PC-9 (cell line): ENCODE measurements around the gene WDFY3. TPM values are rescaled to one million over a fixed set of nuclear protein-coding genes. Genes with fewer than 3 reads are reported as not detected.

Experiments
- BruUV-seq: library from RNA; stranded (reverse); fragments of 400-500 nt; replicated peaks from 2 replicates; lab custom pipeline; 2021; lab: Mats Ljungman, UMichigan
- CTCF ChIA-PET: fragments of 300-600 bp; sonication (Branson Sonifier 250); formaldehyde crosslinking; loops from one replicate; lab custom pipeline; 2022; ENCODE audit warnings: antibody characterized with exemption; lab: Charles Lee
- POLR2A ChIA-PET: fragments of 300-600 bp; sonication (Branson Sonifier 250); formaldehyde crosslinking; loops from one replicate; lab custom pipeline; 2022; ENCODE audit warnings: antibody characterized with exemption; ENCODE audit not compliant: unreplicated experiment; lab: Charles Lee
- DNase-seq, 2 experiments: peaks; one replicate each; pipeline versions ENCODE4 v3.0.0 to v3.0.0-alpha.2; 2015 to 2022; ENCODE audit warnings: mixed read lengths in 1 of 2
- H2AFZ ChIP-seq: fragments of 200-600 bp; sonication (generic); 2 replicates; pipeline ENCODE4 v1.8.1; 2017; ENCODE audit warnings: antibody characterized with exemption
- H3F3A ChIP-seq: fragments of 200-600 bp; sonication (generic); 2 replicates; pipeline ENCODE4 v1.8.1; 2017; ENCODE audit warnings: antibody characterized with exemption, mild to moderate bottlenecking, low read depth; ENCODE audit not compliant: insufficient read depth
- H3K27ac ChIP-seq: fragments of 200-600 bp; sonication (generic); 2 replicates; pipeline ENCODE4 v1.6.1; 2016; ENCODE audit warnings: mixed run types
- H3K27me3 ChIP-seq: fragments of 200-600 bp; sonication (generic); 2 replicates; pipeline ENCODE4 v1.6.1; 2016; ENCODE audit warnings: low read depth, mixed run types; ENCODE audit not compliant: insufficient read depth
- H3K36me3 ChIP-seq: fragments of 200-600 bp; sonication (generic); 2 replicates; pipeline ENCODE4 v1.6.1; 2016; ENCODE audit warnings: low read depth, mixed run types
- H3K4me1 ChIP-seq: fragments of 200-600 bp; sonication (generic); replicated peaks from 2 replicates; pipeline ENCODE4 v1.6.1; 2016; ENCODE audit warnings: mixed run types; ENCODE audit not compliant: insufficient read depth
- H3K4me2 ChIP-seq: fragments of 200-600 bp; sonication (generic); 2 replicates; pipeline ENCODE4 v1.6.1; 2017; ENCODE audit warnings: mixed run types
- H3K4me3 ChIP-seq: fragments of 200-600 bp; sonication (generic); 2 replicates; pipeline ENCODE4 v1.6.1; 2016; ENCODE audit warnings: mixed run types
- H3K79me2 ChIP-seq: fragments of 200-600 bp; sonication (generic); 2 replicates; pipeline ENCODE4 v1.6.1; 2017; ENCODE audit warnings: low read depth, mixed run types
- H3K9me2 ChIP-seq: fragments of 200-600 bp; sonication (generic); 2 replicates; pipeline ENCODE4 v1.8.1; 2017; ENCODE audit warnings: mild to moderate bottlenecking; ENCODE audit not compliant: insufficient read depth
- H3K9me3 ChIP-seq: fragments of 200-600 bp; sonication (generic); 2 replicates; pipeline ENCODE4 v1.8.1; 2016; ENCODE audit warnings: low read depth; ENCODE audit not compliant: insufficient read depth
- H4K20me1 ChIP-seq: fragments of 200-600 bp; sonication (generic); 2 replicates; pipeline ENCODE4 v1.8.1; 2017; ENCODE audit not compliant: insufficient read depth
- CTCF ChIP-seq: fragments of 200-600 bp; sonication (generic); conservative IDR thresholded peaks from 2 replicates; pipeline ENCODE4 v1.6.1; 2017; ENCODE audit warnings: mixed run types, antibody characterized with exemption, mild to moderate bottlenecking, moderate library complexity
- EZH2 ChIP-seq: fragments of 200-600 bp; sonication (generic); IDR thresholded peaks from 2 replicates; pipeline ENCODE4 v1.8.0; 2017; ENCODE audit warnings: antibody characterized with exemption, low read depth
- intact Hi-C: fragments of 100-400 bp; cut with micrococcal nuclease; formaldehyde crosslinking; loops from one replicate; pipeline ENCODE4 v1.10.0; 2022; ENCODE audit not compliant: unreplicated experiment
- total RNA-seq: library from RNA; stranded (reverse); gene quantifications from 2 replicates; pipeline ENCODE4 v1.2.3, GENCODE V29; 2021

Gene WDFY3
- total RNA-seq, 1 experiment from 2014 or later, result 35.4 TPM

GRCh38 chr4:84753321-84753972 is 213.0 kb downstream of the WDFY3 start:
- CTCF ChIA-PET, result no interaction called here
- intact Hi-C loops, result no loop called here
- TF ChIP-seq EZH2 (no peak), CTCF (no peak)

GRCh38 chr4:84751707-84752106 is 214.8 kb downstream of the WDFY3 start:
- Histone ChIP-seq H3K9me3 (no peaks in the 10 kb centered on the region), H3F3A (no peaks in the 10 kb centered on the region; the same call in 1 of the 2 replicates), H2AFZ (no peak overlapping the region), H3K27me3 (no peaks in the 10 kb centered on the region), H3K36me3 (no peaks in the 10 kb centered on the region), H4K20me1 (no peaks in the 10 kb centered on the region), H3K79me2 (no peaks in the 10 kb centered on the region), H3K4me2 (no peak overlapping the region), H3K27ac (no peak overlapping the region), H3K4me1 (no peaks in the 10 kb centered on the region), H3K4me3 (no peak overlapping the region), H3K9me2 (no peaks in the 10 kb centered on the region)
- TF ChIP-seq EZH2, result no peak
- no peak for TF ChIP-seq CTCF
- ChIA-PET CTCF (interaction anchor here (0.6 kb wide), 1 partner anchor 1748 kb away, joined by 4 read pairs; no protein-coding TSS in a partner anchor), POLR2A (no interaction called here)
- intact Hi-C loops, result no loop called here
- no TSS peak for BruUV-seq
- no peak for DNase-seq

More at GRCh38 chr4:84753321-84753972, 213.0 kb downstream of the WDFY3 start:
- H2AFZ ChIP-seq, result no peak overlapping the region
- no peak overlapping the region for H3K27ac ChIP-seq
- POLR2A ChIA-PET, result no interaction called here
- no peaks in the 10 kb centered on the region for H3K9me2 ChIP-seq
- no peaks in the 10 kb centered on the region for H3K36me3 ChIP-seq
- H3K9me3 ChIP-seq, result no peaks in the 10 kb centered on the region
- no peak for DNase-seq
- no peaks in the 10 kb centered on the region; the same call in 1 of the 2 replicates for H3F3A ChIP-seq
- H4K20me1 ChIP-seq, result no peaks in the 10 kb centered on the region
- H3K79me2 ChIP-seq, result no peaks in the 10 kb centered on the region
- no peaks in the 10 kb centered on the region for H3K27me3 ChIP-seq
- BruUV-seq, result no TSS peak
- H3K4me3 ChIP-seq, result no peak overlapping the region
- H3K4me2 ChIP-seq, result no peak overlapping the region
- H3K4me1 ChIP-seq, result no peaks in the 10 kb centered on the region

- Histone ChIP-seq H3K9me3 (no peaks in the 10 kb centered on the region), H3K4me1 (no peaks in the 10 kb centered on the region), H3K4me2 (no peak overlapping the region), H2AFZ (no peak overlapping the region), H3K36me3 (no peaks in the 10 kb centered on the region), H3K79me2 (no peaks in the 10 kb centered on the region), H3K9me2 (no peaks in the 10 kb centered on the region), H3K4me3 (no peak overlapping the region), H3K27ac (no peak overlapping the region), H3K27me3 (no peaks in the 10 kb centered on the region), H3F3A (no peaks in the 10 kb centered on the region; the same call in 1 of the 2 replicates), H4K20me1 (no peaks in the 10 kb centered on the region)
- POLR2A ChIA-PET, result no interaction called here
- BruUV-seq, result no TSS peak
- DNase-seq, result no peak
- CTCF ChIA-PET, result no interaction called here
- TF ChIP-seq CTCF (no peak), EZH2 (no peak)
- intact Hi-C loops, result loop anchor here (1.0 kb wide), 1 partner anchor 220 kb away; no protein-coding TSS in a partner anchor
These were observed 215.6 kb downstream of the WDFY3 start for GRCh38 chr4:84750960-84751283.
